SJSA1 (cell line): Measurements from ENCODE around the gene GALNT13. TPM values are rescaled to one million over a fixed set of nuclear protein-coding genes. Genes with fewer than 3 reads are reported as not detected.

Experiments
- DNase-seq, 2 experiments: peaks; one replicate each; pipeline ENCODE4 v3.0.0-alpha.2; 2015 to 2020; ENCODE audit warnings: low spot score in 2 of 2, low read depth in 1 of 2
- H3K27ac ChIP-seq: fragments of 250-450 bp; sonication (Bioruptor Pico); 2 replicates; pipeline ENCODE4 v1.5.1; 2020; ENCODE audit warnings: mild to moderate bottlenecking, moderate library complexity
- H3K27me3 ChIP-seq: fragments of 250-450 bp; sonication (Bioruptor Pico); replicated peaks from 2 replicates; pipeline ENCODE4 v1.5.1; 2020; ENCODE audit warnings: mild to moderate bottlenecking, moderate library complexity
- H3K36me3 ChIP-seq: fragments of 250-450 bp; sonication (Bioruptor Pico); 2 replicates; pipeline ENCODE4 v1.5.1; 2020; ENCODE audit warnings: mild to moderate bottlenecking
- H3K4me1 ChIP-seq: fragments of 250-450 bp; sonication (Bioruptor Pico); replicated peaks from 2 replicates; pipeline ENCODE4 v1.6.1; 2021; ENCODE audit warnings: mild to moderate bottlenecking
- H3K4me3 ChIP-seq: fragments of 250-450 bp; sonication (Bioruptor Pico); 2 replicates; pipeline ENCODE4 v1.5.1; 2020; ENCODE audit warnings: mild to moderate bottlenecking
- H3K9me3 ChIP-seq: fragments of 250-450 bp; sonication (Bioruptor Pico); replicated peaks from 2 replicates; pipeline ENCODE4 v1.5.1; 2020; ENCODE audit warnings: mild to moderate bottlenecking
- total RNA-seq: library from RNA; depleted of rRNA; stranded (reverse); fragments of >200 nt; shearing (Covaris generic); gene quantifications from 2 replicates; pipeline ENCODE4 v1.2.3, GENCODE V29; 2014

The GALNT13 gene
- total RNA-seq, 1 experiment from 2014 or later: not detected

DNA sequence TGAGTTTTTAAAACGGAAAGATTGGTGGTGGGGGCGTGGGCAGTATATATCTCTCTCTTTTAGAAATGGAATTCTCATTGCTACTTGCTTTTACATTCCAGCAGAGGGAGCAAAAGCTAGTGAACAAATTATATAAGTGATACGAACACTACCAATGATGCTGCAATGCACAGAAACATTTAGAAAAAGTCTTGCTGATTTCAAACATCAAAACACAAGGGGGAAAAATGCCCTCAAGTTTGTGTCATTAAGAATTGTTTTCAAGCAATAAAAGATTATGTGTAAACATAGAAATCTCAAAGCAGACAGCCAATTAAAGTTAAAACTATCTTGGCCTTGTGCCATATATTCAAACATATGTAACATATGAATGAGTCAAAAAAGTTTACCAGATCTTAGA, 530.5 kb downstream of the GALNT13 start:
- H3K4me3 ChIP-seq: no peak overlapping the region
- no peaks in the 10 kb centered on the region for H3K36me3 ChIP-seq
- H3K9me3 ChIP-seq: 0 out of 2 replicates have a peak, but pooled peaks cover 4% of the 10 kb centered on the region
- peak in 1 of 2 experiments; percentile 1 for DNase-seq
- H3K27me3 ChIP-seq: no peaks in the 10 kb centered on the region
- H3K27ac ChIP-seq: no peak overlapping the region
- H3K4me1 ChIP-seq: no peaks in the 10 kb centered on the region

DNA sequence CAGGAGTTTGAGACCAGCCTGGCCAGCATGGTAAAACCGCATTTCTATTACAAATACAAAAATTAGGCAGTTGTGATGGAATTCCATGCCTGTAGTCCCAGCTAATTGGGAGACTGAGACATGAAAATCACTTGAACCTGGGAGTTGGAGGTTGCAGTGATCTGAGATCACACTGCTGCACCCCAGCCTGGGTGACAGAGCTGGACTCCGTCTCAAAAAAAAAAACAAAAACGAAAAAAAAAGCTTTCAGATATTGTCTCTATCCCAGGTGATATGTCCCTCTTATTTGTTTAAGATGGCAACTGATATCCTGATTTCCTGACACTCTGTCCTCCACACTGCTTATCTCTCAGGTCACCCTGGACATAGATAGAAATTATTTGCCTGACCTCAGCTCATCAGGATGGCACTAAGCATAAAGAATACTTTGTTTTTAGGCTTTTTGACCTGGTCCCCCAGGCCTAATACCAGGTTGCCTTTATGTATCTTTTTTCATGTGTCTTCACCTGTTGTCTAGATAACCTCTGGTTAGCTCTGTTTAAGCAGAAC, 531.6 kb downstream of the GALNT13 start:
- Histone ChIP-seq H3K9me3 (0 out of 2 replicates have a peak, but pooled peaks cover 4% of the 10 kb centered on the region), H3K4me3 (no peak overlapping the region), H3K27ac (no peak overlapping the region), H3K4me1 (no peaks in the 10 kb centered on the region), H3K27me3 (no peaks in the 10 kb centered on the region), H3K36me3 (no peaks in the 10 kb centered on the region)
- no peak for DNase-seq

- Histone ChIP-seq H3K9me3 (0 out of 2 replicates have a peak, but pooled peaks cover 3% of the 10 kb centered on the region), H3K27me3 (no peaks in the 10 kb centered on the region), H3K4me3 (no peak overlapping the region), H3K4me1 (no peaks in the 10 kb centered on the region), H3K27ac (no peak overlapping the region), H3K36me3 (no peaks in the 10 kb centered on the region)
- DNase-seq: no peak
Observed at GRCh38 chr2:154408786-154409185, 537.1 kb downstream of the GALNT13 start.

GRCh38 chr2:154422251-154422650, 550.5 kb downstream of the GALNT13 start:
- H3K27ac ChIP-seq: no peak overlapping the region
- no peak for DNase-seq
- H3K4me1 ChIP-seq: no peaks in the 10 kb centered on the region
- H3K9me3 ChIP-seq: 0 out of 2 replicates have a peak, but pooled peaks cover 3% of the 10 kb centered on the region
- H3K27me3 ChIP-seq: no peaks in the 10 kb centered on the region
- no peak overlapping the region for H3K4me3 ChIP-seq
- H3K36me3 ChIP-seq: no peaks in the 10 kb centered on the region

DNA sequence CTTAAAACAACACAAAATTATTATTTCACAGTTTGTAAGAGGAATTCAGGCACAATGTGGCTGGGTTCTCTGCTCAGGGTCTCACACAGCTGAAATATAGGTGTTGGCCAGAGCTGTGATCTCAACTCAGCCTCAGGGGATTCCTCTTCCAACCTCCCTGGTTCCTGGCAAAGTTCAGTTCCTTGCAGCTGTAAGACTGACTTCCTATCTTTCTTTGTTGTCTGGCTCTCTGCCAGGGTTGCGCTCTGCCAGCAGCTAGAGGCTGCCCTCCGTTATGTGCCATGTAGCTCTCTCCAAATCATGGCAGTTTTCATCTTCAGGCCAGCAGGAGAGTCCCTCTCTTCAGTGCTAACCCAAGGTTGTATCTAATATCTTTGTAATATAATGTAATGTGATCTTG, 554.3 kb downstream of the GALNT13 start:
- no peaks in the 10 kb centered on the region for H3K27me3 ChIP-seq
- no peak for DNase-seq
- H3K36me3 ChIP-seq: no peaks in the 10 kb centered on the region
- no peak overlapping the region for H3K27ac ChIP-seq
- H3K4me3 ChIP-seq: no peak overlapping the region
- no peaks in the 10 kb centered on the region for H3K4me1 ChIP-seq
- H3K9me3 ChIP-seq: no peaks in the 10 kb centered on the region

DNA sequence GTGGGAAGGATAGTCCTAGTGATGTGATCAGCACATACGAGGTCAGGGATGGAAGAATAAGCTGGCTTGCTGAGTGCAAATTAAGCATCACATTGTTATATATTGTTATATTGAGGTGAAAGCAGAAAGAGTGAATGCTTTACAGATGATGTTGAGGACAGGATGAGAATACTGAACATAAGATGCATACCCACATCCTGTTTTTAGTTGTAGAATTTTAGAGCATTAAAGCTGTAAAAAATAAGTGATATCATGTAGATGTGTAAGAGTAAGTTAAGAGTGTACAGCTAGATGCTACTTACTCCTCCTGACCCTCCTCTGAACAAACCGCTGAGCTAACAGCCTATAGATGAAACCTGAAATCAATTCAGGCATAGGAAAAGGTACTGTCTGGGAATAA, 555.7 kb downstream of the GALNT13 start:
- Histone ChIP-seq H3K9me3 (no peaks in the 10 kb centered on the region), H3K27ac (no peak overlapping the region), H3K27me3 (no peaks in the 10 kb centered on the region), H3K4me3 (no peak overlapping the region), H3K4me1 (no peaks in the 10 kb centered on the region), H3K36me3 (no peaks in the 10 kb centered on the region)
- DNase-seq: no peak

- Histone ChIP-seq H3K4me1 (no peaks in the 10 kb centered on the region), H3K4me3 (no peak overlapping the region), H3K36me3 (no peaks in the 10 kb centered on the region), H3K9me3 (no peaks in the 10 kb centered on the region), H3K27me3 (no peaks in the 10 kb centered on the region), H3K27ac (no peak overlapping the region)
- no peak for DNase-seq
Observed at GRCh38 chr2:154428022-154428421, 556.3 kb downstream of the GALNT13 start.

GRCh38 chr2:154433010-154433409, 561.3 kb downstream of the GALNT13 start:
- Histone ChIP-seq H3K36me3 (no peaks in the 10 kb centered on the region), H3K27ac (no peak overlapping the region), H3K4me1 (no peaks in the 10 kb centered on the region), H3K27me3 (no peaks in the 10 kb centered on the region), H3K4me3 (no peak overlapping the region), H3K9me3 (no peaks in the 10 kb centered on the region)
- DNase-seq: no peak

GRCh38 chr2:154437104-154437503, 565.4 kb downstream of the GALNT13 start:
- Histone ChIP-seq H3K27ac (no peak overlapping the region), H3K36me3 (no peaks in the 10 kb centered on the region), H3K9me3 (no peaks in the 10 kb centered on the region), H3K27me3 (no peaks in the 10 kb centered on the region; the same call in 1 of the 2 replicates), H3K4me3 (no peak overlapping the region), H3K4me1 (no peaks in the 10 kb centered on the region)
- DNase-seq: no peak

DNA sequence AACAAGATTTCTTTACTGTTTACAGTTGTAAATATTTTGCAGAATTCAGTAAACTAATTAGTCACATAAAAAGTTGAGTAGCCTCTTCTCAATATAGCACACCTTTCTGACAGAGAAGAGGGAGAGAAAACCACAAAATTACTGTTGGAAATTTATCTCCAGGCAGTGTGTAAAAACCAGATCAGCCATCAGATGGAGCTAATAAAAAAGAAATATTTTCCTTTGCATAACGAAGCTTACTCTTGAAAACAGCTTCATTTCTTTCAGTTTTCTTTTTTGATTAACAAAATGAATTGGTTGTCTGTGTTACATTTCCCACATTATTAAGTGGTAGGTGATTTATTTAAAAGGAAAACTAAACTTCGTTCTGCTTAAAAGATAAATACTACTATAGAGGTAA, 567.4 kb downstream of the GALNT13 start:
- Histone ChIP-seq H3K27ac (no peak overlapping the region), H3K36me3 (no peaks in the 10 kb centered on the region), H3K27me3 (no peaks in the 10 kb centered on the region; the same call in 1 of the 2 replicates), H3K9me3 (no peaks in the 10 kb centered on the region), H3K4me3 (no peak overlapping the region), H3K4me1 (no peaks in the 10 kb centered on the region)
- DNase-seq: no peak

GRCh38 chr2:154443919-154444318, 572.2 kb downstream of the GALNT13 start:
- H3K4me3 ChIP-seq: no peak overlapping the region
- no peaks in the 10 kb centered on the region for H3K9me3 ChIP-seq
- H3K36me3 ChIP-seq: no peaks in the 10 kb centered on the region
- H3K27me3 ChIP-seq: no peaks in the 10 kb centered on the region; the same call in 1 of the 2 replicates
- no peaks in the 10 kb centered on the region for H3K4me1 ChIP-seq
- no peak for DNase-seq
- H3K27ac ChIP-seq: no peak overlapping the region

DNA sequence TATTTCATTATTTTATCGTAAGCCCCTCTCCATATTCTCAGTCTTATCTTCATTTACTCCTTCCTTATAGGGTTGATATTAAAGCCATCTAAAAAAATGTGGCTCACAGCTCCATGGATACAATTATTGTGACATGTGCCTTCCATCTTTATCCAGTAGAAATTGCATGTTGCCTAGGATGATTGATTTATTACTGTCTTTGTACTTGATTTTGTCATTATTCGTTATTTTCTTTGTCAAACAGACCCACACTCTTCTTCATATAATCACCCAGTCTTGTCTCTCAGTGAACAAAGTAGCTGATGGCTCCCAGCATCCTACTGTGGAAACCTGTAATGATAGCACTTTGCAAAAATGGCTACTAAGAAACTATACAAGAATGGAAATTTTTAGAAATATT, 574.6 kb downstream of the GALNT13 start:
- H3K27me3 ChIP-seq: no peaks in the 10 kb centered on the region
- no peaks in the 10 kb centered on the region for H3K4me1 ChIP-seq
- no peak overlapping the region for H3K27ac ChIP-seq
- no peaks in the 10 kb centered on the region for H3K36me3 ChIP-seq
- no peak overlapping the region for H3K4me3 ChIP-seq
- no peak for DNase-seq
- no peaks in the 10 kb centered on the region for H3K9me3 ChIP-seq

- Histone ChIP-seq H3K9me3 (no peaks in the 10 kb centered on the region), H3K27me3 (no peaks in the 10 kb centered on the region), H3K4me3 (no peak overlapping the region), H3K36me3 (no peaks in the 10 kb centered on the region), H3K4me1 (no peaks in the 10 kb centered on the region), H3K27ac (no peak overlapping the region)
- no peak for DNase-seq
Observed at GRCh38 chr2:154447727-154448418, 576.2 kb downstream of the GALNT13 start.

DNA sequence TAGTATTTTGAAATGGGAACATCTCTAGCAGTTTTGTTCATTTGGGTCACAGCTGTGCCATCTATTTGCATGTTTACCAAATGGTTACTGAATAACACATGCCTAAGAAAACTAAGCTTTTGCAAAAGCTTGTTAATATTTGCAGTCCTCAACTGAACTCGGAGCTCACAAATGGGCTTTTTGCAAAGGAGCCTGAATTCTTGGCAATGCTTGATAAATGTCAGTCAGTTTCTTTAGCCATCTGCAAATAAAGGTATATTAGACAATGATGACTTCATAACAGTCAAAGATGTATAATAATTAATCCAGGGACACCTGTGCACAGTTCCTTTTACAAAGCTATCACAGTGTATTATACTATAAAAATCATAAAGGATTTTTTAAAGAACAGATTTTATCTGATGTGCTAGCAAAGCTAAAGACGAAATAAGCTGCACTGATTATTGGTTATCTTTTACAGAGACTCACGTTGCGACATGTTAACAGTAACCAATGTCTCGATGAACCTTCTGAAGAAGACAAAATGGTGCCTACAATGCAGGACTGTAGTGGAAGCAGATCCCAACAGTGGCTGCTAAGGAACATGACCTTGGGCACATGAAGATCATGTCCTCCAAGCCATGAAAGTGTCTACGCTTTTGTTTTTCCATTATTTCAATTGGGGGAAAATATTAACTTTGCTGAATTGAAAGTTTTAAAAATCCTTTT, 578.4 kb downstream of the GALNT13 start:
- Histone ChIP-seq H3K9me3 (no peaks in the 10 kb centered on the region), H3K4me3 (no peak overlapping the region), H3K27me3 (no peaks in the 10 kb centered on the region), H3K27ac (no peak overlapping the region), H3K4me1 (no peaks in the 10 kb centered on the region; the same call in 1 of the 2 replicates), H3K36me3 (no peaks in the 10 kb centered on the region)
- DNase-seq: no peak
